HG03558 (cell line): ENCODE measurements around the gene PPM1G.

Experiments
- ATAC-seq: cut with Tn5 transposase; IDR thresholded peaks from one replicate; pipeline ENCODE4 v1.9.1; 2021; ENCODE audit warnings: moderate number of reproducible peaks; ENCODE audit not compliant: unreplicated experiment; ENCODE audit errors: extremely low read depth

The PPM1G gene

DNA sequence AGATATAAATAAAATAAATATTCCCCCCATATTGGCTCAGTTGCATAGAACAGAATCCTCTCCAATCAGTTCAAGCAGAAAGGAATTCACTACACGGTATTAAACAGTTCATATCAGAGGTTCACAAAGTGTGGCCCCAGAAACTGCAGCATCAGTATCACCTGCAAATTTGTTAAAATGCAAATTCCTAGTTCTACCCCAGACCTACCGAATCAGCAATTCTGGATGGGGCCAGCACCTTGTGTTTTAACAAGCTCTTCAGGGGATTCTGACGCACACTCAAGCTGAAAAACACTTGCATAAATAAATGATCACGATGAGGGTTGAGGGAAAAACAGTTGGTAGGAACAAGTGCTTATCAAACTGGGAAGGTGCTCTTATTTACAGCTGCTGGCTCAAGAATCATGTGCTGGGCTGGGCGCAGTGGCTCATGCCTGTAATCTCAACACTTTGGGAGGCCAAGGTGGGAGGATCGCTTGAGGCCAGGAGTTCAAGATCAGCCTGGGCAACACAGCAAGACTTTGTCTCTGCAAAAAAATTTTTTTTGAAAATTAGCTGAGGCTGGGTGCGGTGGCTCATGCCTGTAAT is 59.2 kb downstream of the PPM1G start:
- no peak for ATAC-seq

DNA sequence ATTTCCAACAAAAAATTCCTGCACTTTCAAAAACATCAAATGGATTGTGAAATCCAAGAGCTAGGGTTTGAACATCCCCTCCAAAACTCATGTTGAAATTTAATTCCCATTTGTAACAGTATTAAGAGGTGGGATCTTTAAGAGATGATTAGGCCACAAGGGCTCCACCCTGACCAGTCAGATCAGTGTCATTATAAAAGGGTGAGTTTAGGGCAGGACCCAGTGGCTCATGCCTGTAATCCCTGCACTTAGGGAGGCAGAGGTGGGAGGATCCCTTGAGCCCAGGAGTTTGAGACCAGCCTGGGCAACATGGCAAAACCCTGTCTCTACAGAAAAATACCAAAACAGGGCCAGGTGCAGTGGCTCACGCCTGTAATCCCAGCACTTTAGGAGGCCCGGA is 61.8 kb downstream of the PPM1G start:
- ATAC-seq, result no peak

DNA sequence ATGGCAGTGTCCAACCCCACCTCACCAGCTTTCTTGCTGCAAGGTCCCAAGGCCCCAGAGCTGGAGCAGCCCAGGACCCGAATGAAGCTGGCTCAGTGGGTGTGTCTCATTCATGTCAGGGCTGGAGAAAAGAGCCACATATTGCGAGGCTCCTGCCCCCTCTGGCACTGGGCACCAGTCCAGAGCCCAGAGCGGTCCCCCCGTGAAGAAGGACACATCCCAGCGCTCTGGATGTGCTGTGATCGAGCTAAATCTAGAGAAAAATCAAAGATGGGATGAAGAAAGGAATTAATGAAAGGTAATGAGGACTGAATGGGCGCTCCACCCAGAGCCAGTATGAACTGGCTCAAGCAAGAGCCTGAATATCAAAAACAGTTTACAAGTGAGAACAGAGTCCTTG is 73.2 kb downstream of the PPM1G start:
- no peak for ATAC-seq

DNA sequence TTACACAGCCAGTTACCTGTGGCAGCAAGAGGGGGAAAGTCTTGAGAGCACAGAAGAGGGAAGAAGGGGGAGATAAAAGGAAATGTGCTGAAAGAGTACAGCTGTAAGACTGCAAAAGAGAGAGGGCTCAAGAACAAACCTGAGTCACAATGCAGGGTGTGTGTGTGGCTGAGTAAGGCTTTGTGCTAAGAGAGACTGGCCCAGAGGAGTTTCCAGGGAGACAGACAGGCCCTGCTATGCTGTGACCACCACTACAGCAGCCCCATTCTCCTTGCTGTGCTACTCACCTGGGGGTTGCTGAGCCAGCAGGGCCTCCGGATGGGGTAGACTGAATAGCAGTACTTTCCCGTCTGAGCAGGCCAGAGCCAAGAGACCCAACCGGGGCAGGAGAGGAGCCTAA is 74.1 kb downstream of the PPM1G start:
- ATAC-seq, result no peak
